Measurements from ENCODE around the gene ARRDC2.

GRCh38 chr19:18010149-18010548 lies 2.2 kb downstream of the ARRDC2 start:
- TF ChIP-seq CTCF (IDR thresholded peaks at IDR 0.05) = no peak
- no peak for TF ChIP-seq EP300 (IDR thresholded peaks at IDR 0.05)
- TF ChIP-seq POLR2A (IDR thresholded peaks at IDR 0.05) = no peak

All from tibial nerve (tissue), 4 donors.